GM12878 (cell line): Measurements from ENCODE around the gene TXNRD1. TPM values are rescaled to one million over a fixed set of nuclear protein-coding genes. Genes with fewer than 3 reads are reported as not detected.

Experiments
- ATAC-seq: fragments of 200-7000 bp; cut with Tn5 transposase; 3 replicates; pipeline ENCODE4 v1.9.1; 2020; ENCODE audit warnings: mild to moderate bottlenecking, moderate library complexity
- BruUV-seq: library from RNA; stranded (reverse); fragments of 400-500 nt; replicated peaks from 2 replicates; lab custom pipeline; 2021; lab: Mats Ljungman, UMichigan
- CTCF ChIA-PET: fragments of 300-600 bp; sonication (Branson Sonifier 250); formaldehyde crosslinking; extraction: SDS; loops from one replicate; lab custom pipeline; 2021; ENCODE audit warnings: inconsistent platforms; lab: Yijun Ruan, JAX
- POLR2A ChIA-PET: fragments of 350-600 bp; formaldehyde crosslinking; extraction: SDS; loops from one replicate; lab custom pipeline; 2021; ENCODE audit warnings: inconsistent platforms; lab: Charles Lee
- RAD21 ChIA-PET: fragments of 300-600 bp; sonication (Branson Sonifier 250); formaldehyde crosslinking; loops from one replicate; lab custom pipeline; 2023; ENCODE audit warnings: antibody characterized with exemption; ENCODE audit not compliant: unreplicated experiment; lab: Charles Lee
- SMC1A ChIA-PET: fragments of 300-600 bp; sonication (Branson Sonifier 250); formaldehyde crosslinking; loops from one replicate; lab custom pipeline; 2023; ENCODE audit not compliant: unreplicated experiment, uncharacterized antibody; lab: Charles Lee
- DNase-seq: peaks from one replicate; pipeline ENCODE4 v3.0.0-alpha.2; 2011; ENCODE audit warnings: low read depth, low spot score
- FAIRE-seq: peaks from 3 replicates; lab custom pipeline; 2011; peaks lifted over from hg19 to GRCh38; lab: Jason Lieb, UNC
- H2AFZ ChIP-seq: 2 replicates; pipeline ENCODE4 v1.6.0; 2011; ENCODE audit warnings: low read depth, low read length, control low read depth; ENCODE audit not compliant: control insufficient read depth
- H3K27ac ChIP-seq: 2 replicates; pipeline ENCODE4 v1.5.1; 2011; ENCODE audit warnings: control low read depth; ENCODE audit not compliant: control insufficient read depth, insufficient read depth
- H3K27me3 ChIP-seq, 2 experiments: replicated peaks in 1 of 2; 2 replicates each; pipeline versions ENCODE4 v1.6.0 to v1.6.1; 2011; ENCODE audit warnings: low read length in 1 of 2; ENCODE audit not compliant: control insufficient read depth in 2 of 2, insufficient read depth in 2 of 2
- H3K36me3 ChIP-seq, 2 experiments: 2 replicates each; pipeline ENCODE4 v1.5.1; 2011; ENCODE audit warnings: low read length in 1 of 2; ENCODE audit not compliant: control insufficient read depth in 2 of 2, insufficient read depth in 2 of 2
- H3K4me1 ChIP-seq: 2 replicates; pipeline ENCODE4 v1.6.1; 2011; ENCODE audit warnings: mild to moderate bottlenecking, low read length, moderate library complexity, mixed read lengths; ENCODE audit not compliant: control insufficient read depth, insufficient read depth
- H3K4me2 ChIP-seq: 2 replicates; pipeline ENCODE4 v1.6.0; 2011; ENCODE audit warnings: control low read depth; ENCODE audit not compliant: control insufficient read depth, insufficient read depth
- H3K4me3 ChIP-seq: fragments of 200-600 bp; sonication (generic); 2 replicates; pipeline ENCODE4 v1.5.1; 2016
- H3K79me2 ChIP-seq: 2 replicates; pipeline ENCODE4 v1.6.0; 2011; ENCODE audit warnings: low read length; ENCODE audit not compliant: control insufficient read depth, insufficient read depth
- H3K9ac ChIP-seq: 2 replicates; pipeline ENCODE4 v1.8.0; 2011; ENCODE audit warnings: low read length, control low read depth, mixed read lengths; ENCODE audit not compliant: control insufficient read depth, insufficient read depth
- H3K9me3 ChIP-seq: replicated peaks from 3 replicates; pipeline ENCODE4 v1.5.1; 2011; ENCODE audit warnings: mild to moderate bottlenecking, low read length; ENCODE audit not compliant: control insufficient read depth, insufficient read depth
- H4K20me1 ChIP-seq: 2 replicates; pipeline ENCODE4 v1.6.0; 2011; ENCODE audit not compliant: control insufficient read depth, insufficient read depth
- JUNB ChIP-seq: IDR thresholded peaks from 2 replicates; pipeline ENCODE4 v1.6.1; 2016; ENCODE audit warnings: antibody characterized with exemption, mild to moderate bottlenecking
- NFIC ChIP-seq: IDR thresholded peaks from 2 replicates; pipeline ENCODE4 v1.6.1; 2012; ENCODE audit warnings: low read depth, mild to moderate bottlenecking, inconsistent platforms, low read length, moderate library complexity
- SREBF1 ChIP-seq: IDR thresholded peaks from 2 replicates; pipeline ENCODE4 v1.6.1; 2012; ENCODE audit warnings: mild to moderate bottlenecking, low read length
- WGBS: methylation state at CpG from one replicate; pipeline ENCODE4 v1.1.6; 2016; ENCODE audit warnings: low lambda C conversion rate; ENCODE audit not compliant: insufficient replicate concordance, insufficient coverage; ENCODE audit errors: missing lambda C conversion rate; 5-methylcytosine and 5-hydroxymethylcytosine counted together
- in situ Hi-C: fragments of 300-500 bp; cut with MboI; formaldehyde crosslinking; loops from 9 replicates; pipeline ENCODE4 v1.14.3; 2018; ENCODE audit warnings: mixed read lengths
- intact Hi-C: fragments of 100-400 bp; cut with micrococcal nuclease; formaldehyde crosslinking; loops from one replicate; pipeline ENCODE4 v1.14.2; 2022; ENCODE audit not compliant: unreplicated experiment
- polyA plus RNA-seq, 11 experiments: library from polyadenylated mRNA; depleted of rRNA in 4 of 11; unstranded in 6 of 11; stranded (reverse) in 5 of 11; fragments of >200 nt; fragmentation: Nextera tagmentation in 4 of 11; fragmentation: Illumina TruSeq in 1 of 11; extraction: Ambion mirVana in 4 of 11; extraction: Trizol in 1 of 11; gene quantifications; 1 replicate in 1 of 11; 2 replicates in 10 of 11; pipeline versions ENCODE4 v1.2.1 to v1.2.3, GENCODE V29; 2011 to 2016; ENCODE audit warnings: inconsistent platforms in 2 of 11, missing spikeins in 2 of 11, low read depth in 1 of 11
- total RNA-seq, 4 experiments: library from RNA; depleted of rRNA in 3 of 4; stranded (reverse); fragments of >200 nt in 3 of 4; fragmentation: Illumina TruSeq in 1 of 4; extraction: Trizol in 1 of 4; gene quantifications; 2 replicates each; pipeline versions ENCODE4 v1.2.1 to v1.2.3, GENCODE V29; 2013 to 2021

TXNRD1 gene
- total and polyA plus RNA-seq, 10 of the 15 experiments (the other 5 are each of a cell fraction or from before 2014, with no cell fraction given): 52.6 to 84.6 (median 67.8) TPM

DNA sequence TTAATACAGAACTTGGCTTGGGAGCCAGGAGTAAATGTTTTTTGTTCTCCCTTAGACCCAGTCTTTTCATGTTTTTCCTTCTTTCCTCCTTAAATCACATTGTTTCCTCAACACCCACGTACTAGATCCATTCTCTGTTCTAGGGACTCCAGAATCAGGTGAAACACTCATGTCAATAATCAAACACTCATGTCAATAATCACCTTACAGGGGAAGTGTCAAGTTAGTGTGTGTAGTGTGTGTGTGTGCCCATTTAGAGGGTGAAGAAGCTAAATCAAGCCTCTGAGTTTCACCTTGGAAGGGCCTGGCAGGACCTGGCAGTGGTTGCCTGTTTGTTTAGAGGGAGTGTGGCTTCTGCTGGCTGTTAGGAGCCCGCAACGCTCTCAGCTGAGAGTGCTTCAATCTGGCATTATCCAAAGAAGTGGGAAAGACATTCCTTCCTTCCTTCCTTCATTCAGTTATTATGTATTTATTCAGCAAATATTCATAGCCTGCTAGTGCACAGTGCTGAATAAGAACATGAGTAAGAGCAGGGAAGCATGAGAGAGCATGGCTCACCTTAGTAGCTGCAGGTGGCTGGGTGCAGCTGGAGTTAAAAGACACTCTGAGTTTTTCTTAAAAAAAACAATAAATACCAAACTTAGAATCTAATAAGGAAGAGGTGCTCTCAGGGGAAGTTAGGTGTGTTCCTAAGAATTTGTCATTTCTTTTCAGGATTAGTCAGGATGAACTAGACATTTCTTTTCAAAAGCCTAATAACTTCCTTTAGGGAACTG, 70.3 kb downstream of the TXNRD1 start:
- Histone ChIP-seq H3K36me3 (no peaks in the 10 kb centered on the region), H3K27me3 (no peaks in the 10 kb centered on the region), H3K4me1 (peaks cover 8% of the 10 kb centered on the region), H3K27ac (peak overlapping the region; percentile 89), H3K4me2 (peak overlapping the region; percentile 17), H3K9me3 (no peaks in the 10 kb centered on the region), H3K4me3 (peak overlapping the region; percentile 89), H4K20me1 (no peaks in the 10 kb centered on the region), H3K79me2 (peaks cover 38% of the 10 kb centered on the region), H3K9ac (peak overlapping the region; percentile 13), H2AFZ (peak overlapping the region; percentile 45)
- TSS peak; percentile 86 for BruUV-seq
- RAD21 ChIA-PET: interaction anchor here (1.1 to 5.6 kb wide), 7 partner anchors 10 to 356 kb away, joined by 3 to 41 read pairs (median 9); partner anchors contain the start of genes EID3 and HSP90B1
- ATAC-seq (no peak), FAIRE-seq (no peak), DNase-seq (no peak)
- CTCF ChIA-PET: interaction anchor here (1.0 to 4.1 kb wide), 6 partner anchors 10 to 147 kb away, joined by 3 to 24 read pairs (median 8); partner anchors contain the start of genes EID3, NFYB and TXNRD1
- in situ Hi-C loops: no loop called here
- intact Hi-C loops: loop anchor here (5.0 to 10.0 kb wide), 3 partner anchors 154 to 321 kb away; partner anchors contain the start of genes HCFC2 and TDG
- SMC1A ChIA-PET: interaction anchor here (1.1 to 8.1 kb wide), 4 partner anchors 9 to 359 kb away, joined by 3 to 58 read pairs (median 8); no protein-coding TSS in a partner anchor
- 79% methylated on average over 3 of the region's 3 CpGs for WGBS
- POLR2A ChIA-PET: interaction anchor here (0.9 to 4.7 kb wide), 6 partner anchors 9 to 444 kb away, joined by 3 to 56 read pairs (median 6); partner anchors contain the start of genes EID3 and NT5DC3
- TF ChIP-seq JUNB (0 out of 2 replicates have a peak, but pooled peaks have one; percentile 23), SREBF1 (no peak), NFIC (0 out of 2 replicates have a peak, but pooled peaks have one; percentile 6)
